M059J (cell line): ENCODE results near the gene GNA15. TPM values are rescaled to one million over a fixed set of nuclear protein-coding genes. Genes with fewer than 3 reads are reported as not detected.

Experiments used
- DNase-seq: peaks from one replicate; pipeline ENCODE4 v3.0.0-alpha.2; 2012; ENCODE audit warnings: low read depth
- total RNA-seq: library from RNA; depleted of rRNA; stranded (reverse); fragments of >200 nt; shearing (Covaris generic); gene quantifications from 2 replicates; pipeline ENCODE4 v1.2.3, GENCODE V29; 2014; rRNA removed

Gene GNA15
- total RNA-seq, 1 experiment from 2014 or later: not detected

- no peak for DNase-seq
Measured at GRCh38 chr19:3208317-3209207, 72.7 kb downstream of the GNA15 start.

DNA sequence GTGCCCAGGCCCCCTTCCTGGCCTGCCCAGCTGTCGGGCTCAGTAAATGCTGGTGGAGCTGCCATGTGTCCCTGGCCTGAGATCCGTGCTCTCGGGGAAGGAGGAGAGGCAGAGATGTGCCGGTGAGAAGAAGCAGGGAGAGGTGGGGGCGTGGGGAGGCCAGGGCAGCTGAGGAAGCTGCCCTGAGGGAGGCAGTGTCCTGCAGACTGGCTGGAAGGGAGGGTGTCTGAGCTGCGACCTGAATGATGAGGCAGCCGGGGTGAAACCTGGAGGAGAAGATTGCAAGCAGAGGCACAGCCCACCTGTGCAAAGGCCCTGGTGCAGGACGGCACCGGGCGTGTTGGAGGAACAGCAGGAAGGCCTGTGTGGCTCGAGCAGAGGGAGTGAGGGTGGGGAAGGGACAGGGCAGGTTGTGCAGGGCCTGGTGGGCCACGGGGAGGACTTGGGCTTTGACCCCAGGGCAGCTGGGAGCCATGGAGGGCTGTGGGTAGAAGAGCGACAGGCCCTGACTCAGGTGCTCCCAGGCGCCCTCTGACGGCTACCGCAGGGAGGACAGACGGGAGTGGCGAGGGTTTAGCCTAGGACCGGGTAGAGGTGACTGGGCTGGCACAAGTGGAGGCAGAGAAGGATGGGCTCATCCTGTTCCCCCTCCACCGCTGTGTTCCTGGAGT lies 74.6 kb downstream of the GNA15 start:
- DNase-seq: peak; percentile 34

DNA sequence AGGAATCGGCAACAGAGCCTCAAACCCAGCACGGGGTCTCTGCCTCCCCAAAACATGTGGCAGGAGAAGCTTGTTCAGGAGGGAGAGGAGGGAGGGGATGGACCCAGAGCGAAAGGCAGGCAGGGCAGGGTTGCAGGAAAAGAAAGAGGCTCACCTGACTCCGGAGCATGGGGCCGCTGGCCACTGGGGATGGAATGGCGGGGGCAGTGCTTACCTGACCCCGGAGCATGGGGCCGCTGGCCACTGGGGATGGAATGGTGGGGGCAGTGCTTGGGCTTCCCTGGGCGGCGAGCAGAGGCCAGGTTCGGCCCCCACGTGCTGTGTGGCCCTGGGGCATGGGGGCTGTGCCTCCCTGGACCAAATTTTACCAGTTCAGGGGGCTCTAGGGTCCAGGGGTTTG lies 75.4 kb downstream of the GNA15 start:
- DNase-seq: no peak

DNA sequence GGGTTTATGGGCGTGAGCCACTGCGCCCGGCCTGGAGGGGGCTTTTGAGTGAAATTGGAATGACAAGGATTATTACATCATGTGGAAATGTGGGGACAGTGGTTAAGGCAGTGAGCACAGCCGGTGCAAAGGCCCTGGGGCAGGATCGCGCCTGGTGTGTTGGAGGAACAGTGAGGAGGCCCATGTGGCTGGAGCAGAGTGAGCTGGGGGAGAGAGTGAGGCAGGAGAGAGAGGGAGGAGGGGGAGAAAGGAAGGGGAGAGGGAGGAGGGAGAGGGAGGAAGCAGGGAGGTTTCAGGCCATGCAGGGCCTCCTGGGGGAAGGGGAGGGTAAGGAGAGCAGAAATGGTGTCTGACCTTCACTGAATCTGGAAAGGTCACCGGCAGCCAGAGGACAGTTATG lies 77.3 kb downstream of the GNA15 start:
- DNase-seq: no peak

Other genes with a start within 250 kb of the GNA15 start
- gene ZNF57, start 235.1 kb upstream of the GNA15 start, total RNA-seq: 5.0 and 8.4 TPM in 2 replicates
- gene ZNF77, start 191.1 kb upstream of the GNA15 start, total RNA-seq: 4.9 and 7.6 TPM in 2 replicates
- gene TLE6, start 158.5 kb upstream of the GNA15 start, total RNA-seq: 0.10 and 2.8 TPM in 2 replicates
- not detected in 2 replicates for gene TLE2, start 106.8 kb upstream of the GNA15 start, total RNA-seq
- gene TLE5, start 73.5 kb upstream of the GNA15 start, total RNA-seq: 186 and 200 TPM in 2 replicates
- gene GNA11, start 41.7 kb upstream of the GNA15 start, total RNA-seq: 38.0 and 69.7 TPM in 2 replicates
- gene S1PR4, start 42.7 kb downstream of the GNA15 start, total RNA-seq: not detected in 2 replicates
- 44.7 and 76.1 TPM in 2 replicates for gene NCLN, start 49.9 kb downstream of the GNA15 start, total RNA-seq
- gene CELF5, start 88.6 kb downstream of the GNA15 start, total RNA-seq: not detected in 2 replicates
- gene NFIC, start 230.6 kb downstream of the GNA15 start, total RNA-seq: 26.5 and 56.9 TPM in 2 replicates